ENCODE data around the gene DEPDC7.

DEPDC7 gene

GRCh38 chr11:33064866-33065265, 49.2 kb downstream of the DEPDC7 start:
- Histone ChIP-seq H3K27ac (ENCODE audit: low read length) (no peak overlapping the region), H3K36me3 (ENCODE audit: control insufficient read depth, low read depth, low read length) (peaks cover 25% of the 10 kb centered on the region), H3K9ac (ENCODE audit: low read length) (no peak overlapping the region), H3K27me3 (ENCODE audit: control insufficient read depth, insufficient read depth, low read length) (no peaks in the 10 kb centered on the region), H3K9me3 (ENCODE audit: control insufficient read depth, low read depth, low read length) (no peaks in the 10 kb centered on the region), H3K4me3 (ENCODE audit: low read length) (no peak overlapping the region), H3K4me1 (ENCODE audit: control insufficient read depth, low read depth, low read length) (no peaks in the 10 kb centered on the region)

GRCh38 chr11:33065445-33066178, 49.9 kb downstream of the DEPDC7 start:
- H3K36me3 ChIP-seq (ENCODE audit: control insufficient read depth, low read depth, low read length), result peaks cover 30% of the 10 kb centered on the region
- H3K27ac ChIP-seq (ENCODE audit: low read length), result no peak overlapping the region
- H3K9ac ChIP-seq (ENCODE audit: low read length), result no peak overlapping the region

DNA sequence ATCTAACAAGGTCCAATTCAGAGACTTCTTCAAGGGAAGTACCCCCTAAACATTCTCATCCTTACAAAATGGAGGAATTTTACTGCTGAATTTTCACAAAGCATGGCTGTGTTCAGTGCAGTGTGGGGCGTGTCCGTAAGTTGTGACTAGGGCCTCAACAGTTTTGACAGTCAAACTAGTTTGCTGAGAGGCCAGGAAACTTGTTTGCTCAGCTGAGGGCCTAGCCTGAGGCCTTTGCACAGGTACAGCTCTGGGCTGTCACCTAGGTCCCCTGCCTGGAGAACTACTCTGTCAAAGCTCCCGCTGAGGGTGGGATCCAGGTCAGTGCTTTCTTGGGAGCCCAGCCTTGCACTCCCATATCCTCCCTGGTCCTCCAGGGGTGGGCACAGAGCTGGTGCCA, 51.6 kb downstream of the DEPDC7 start:
- Histone ChIP-seq H3K4me3 (ENCODE audit: low read length) (no peak overlapping the region), H3K27me3 (ENCODE audit: control insufficient read depth, insufficient read depth, low read length) (no peaks in the 10 kb centered on the region), H3K27ac (ENCODE audit: low read length) (no peak overlapping the region), H3K9me3 (ENCODE audit: control insufficient read depth, low read depth, low read length) (no peaks in the 10 kb centered on the region), H3K36me3 (ENCODE audit: control insufficient read depth, low read depth, low read length) (peaks cover 32% of the 10 kb centered on the region), H3K9ac (ENCODE audit: low read length) (no peak overlapping the region), H3K4me1 (ENCODE audit: control insufficient read depth, low read depth, low read length) (no peaks in the 10 kb centered on the region)

More at GRCh38 chr11:33065445-33066178, 49.9 kb downstream of the DEPDC7 start:
- Histone ChIP-seq H3K4me3 (ENCODE audit: low read length) (no peak overlapping the region), H3K4me1 (ENCODE audit: control insufficient read depth, low read depth, low read length) (no peaks in the 10 kb centered on the region), H3K9me3 (ENCODE audit: control insufficient read depth, low read depth, low read length) (no peaks in the 10 kb centered on the region), H3K27me3 (ENCODE audit: control insufficient read depth, insufficient read depth, low read length) (no peaks in the 10 kb centered on the region)

- no peaks in the 10 kb centered on the region for H3K4me1 ChIP-seq (ENCODE audit: control insufficient read depth, low read depth, low read length)
- H3K27me3 ChIP-seq (ENCODE audit: control insufficient read depth, insufficient read depth, low read length), result no peaks in the 10 kb centered on the region
- no peak overlapping the region for H3K4me3 ChIP-seq (ENCODE audit: low read length)
- H3K9ac ChIP-seq (ENCODE audit: low read length), result no peak overlapping the region
- H3K36me3 ChIP-seq (ENCODE audit: control insufficient read depth, low read depth, low read length), result peaks cover 39% of the 10 kb centered on the region
- H3K9me3 ChIP-seq (ENCODE audit: control insufficient read depth, low read depth, low read length), result no peaks in the 10 kb centered on the region
- no peak overlapping the region for H3K27ac ChIP-seq (ENCODE audit: low read length)
Observed at GRCh38 chr11:33068611-33069340, 53.1 kb downstream of the DEPDC7 start.

- Histone ChIP-seq H3K4me3 (ENCODE audit: low read length) (no peak overlapping the region), H3K9me3 (ENCODE audit: control insufficient read depth, low read depth, low read length) (no peaks in the 10 kb centered on the region), H3K4me1 (ENCODE audit: control insufficient read depth, low read depth, low read length) (no peaks in the 10 kb centered on the region), H3K36me3 (ENCODE audit: control insufficient read depth, low read depth, low read length) (peaks cover 50% of the 10 kb centered on the region), H3K9ac (ENCODE audit: low read length) (no peak overlapping the region), H3K27me3 (ENCODE audit: control insufficient read depth, insufficient read depth, low read length) (no peaks in the 10 kb centered on the region), H3K27ac (ENCODE audit: low read length) (no peak overlapping the region)
Observed at GRCh38 chr11:33072465-33072864, 56.8 kb downstream of the DEPDC7 start.
